Measurements from ENCODE around the gene SPEN. TPM values are rescaled to one million over a fixed set of nuclear protein-coding genes. Genes with fewer than 3 reads are reported as not detected.

The SPEN gene
- total and polyA plus RNA-seq, 2 experiments from 2014 or later = 14.9 to 43.6 TPM

- H3K9me3 Mint-ChIP-seq = no peaks in the 10 kb centered on the region
Measured at GRCh38 chr1:15908597-15908996, 61.1 kb downstream of the SPEN start.

DNA sequence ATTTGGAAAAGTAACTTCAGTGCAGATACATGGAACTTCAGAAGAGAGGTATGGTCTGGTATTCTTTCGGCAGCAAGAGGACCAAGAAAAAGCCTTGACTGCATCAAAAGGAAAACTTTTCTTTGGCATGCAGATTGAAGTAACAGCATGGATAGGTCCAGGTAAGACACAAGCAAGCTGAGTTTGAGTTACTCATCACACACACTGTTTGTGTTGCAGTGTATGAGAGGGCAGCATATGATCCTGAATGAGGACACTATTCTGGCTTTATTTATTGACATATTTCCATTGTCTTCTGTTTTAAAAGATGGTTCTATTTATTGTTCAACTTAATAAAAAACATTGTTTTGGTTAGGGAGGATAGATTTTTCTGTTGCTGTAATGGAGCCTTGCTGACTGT lies 63.6 kb downstream of the SPEN start:
- peaks cover 2% of the 10 kb centered on the region; the same call in 1 of the 2 replicates for H3K36me3 ChIP-seq (ENCODE audit: insufficient read depth)
- no peak overlapping the region for H2AFZ ChIP-seq
- H3K4me3 ChIP-seq = no peak overlapping the region
- H3K36me3 Mint-ChIP-seq (ENCODE audit: low read depth) = peaks cover 44% of the 10 kb centered on the region
- no peak overlapping the region for H3K27ac ChIP-seq (ENCODE audit: low read depth)
- H3K79me2 ChIP-seq (replicated peaks; ENCODE audit: insufficient read depth) = peaks cover 35% of the 10 kb centered on the region
- H3K27me3 ChIP-seq (ENCODE audit: insufficient read depth) = no peaks in the 10 kb centered on the region
- no peak overlapping the region for H3K4me2 ChIP-seq
- no peak for DNase-seq (ENCODE audit: low spot score)
- no peak overlapping the region for H3K27ac Mint-ChIP-seq
- H3K4me1 ChIP-seq (ENCODE audit: insufficient read depth) = no peaks in the 10 kb centered on the region
- H3K9me2 ChIP-seq (ENCODE audit: insufficient read depth) = no peaks in the 10 kb centered on the region
- peaks cover 3% of the 10 kb centered on the region for H3K27me3 Mint-ChIP-seq (ENCODE audit: insufficient read depth, low read depth, poor library complexity)
- no peaks in the 10 kb centered on the region; the same call in 1 of the 2 replicates for H4K20me1 ChIP-seq (replicated peaks; ENCODE audit: insufficient read depth)
- no peaks in the 10 kb centered on the region for H3F3A ChIP-seq (replicated peaks; ENCODE audit: low read depth)
- ATAC-seq = no peak
- H3K9me3 Mint-ChIP-seq = no peaks in the 10 kb centered on the region
- no peak overlapping the region for H3K4me3 Mint-ChIP-seq
- no peaks in the 10 kb centered on the region for H3K4me1 Mint-ChIP-seq
- no peak for TF ChIP-seq ETS1 (IDR thresholded peaks at IDR 0.05)
- TF ChIP-seq ZNF331 (CRISPR knock-in tag; IDR thresholded peaks at IDR 0.05; ENCODE audit: low read depth) = no peak
- TF ChIP-seq, protein P1, sequence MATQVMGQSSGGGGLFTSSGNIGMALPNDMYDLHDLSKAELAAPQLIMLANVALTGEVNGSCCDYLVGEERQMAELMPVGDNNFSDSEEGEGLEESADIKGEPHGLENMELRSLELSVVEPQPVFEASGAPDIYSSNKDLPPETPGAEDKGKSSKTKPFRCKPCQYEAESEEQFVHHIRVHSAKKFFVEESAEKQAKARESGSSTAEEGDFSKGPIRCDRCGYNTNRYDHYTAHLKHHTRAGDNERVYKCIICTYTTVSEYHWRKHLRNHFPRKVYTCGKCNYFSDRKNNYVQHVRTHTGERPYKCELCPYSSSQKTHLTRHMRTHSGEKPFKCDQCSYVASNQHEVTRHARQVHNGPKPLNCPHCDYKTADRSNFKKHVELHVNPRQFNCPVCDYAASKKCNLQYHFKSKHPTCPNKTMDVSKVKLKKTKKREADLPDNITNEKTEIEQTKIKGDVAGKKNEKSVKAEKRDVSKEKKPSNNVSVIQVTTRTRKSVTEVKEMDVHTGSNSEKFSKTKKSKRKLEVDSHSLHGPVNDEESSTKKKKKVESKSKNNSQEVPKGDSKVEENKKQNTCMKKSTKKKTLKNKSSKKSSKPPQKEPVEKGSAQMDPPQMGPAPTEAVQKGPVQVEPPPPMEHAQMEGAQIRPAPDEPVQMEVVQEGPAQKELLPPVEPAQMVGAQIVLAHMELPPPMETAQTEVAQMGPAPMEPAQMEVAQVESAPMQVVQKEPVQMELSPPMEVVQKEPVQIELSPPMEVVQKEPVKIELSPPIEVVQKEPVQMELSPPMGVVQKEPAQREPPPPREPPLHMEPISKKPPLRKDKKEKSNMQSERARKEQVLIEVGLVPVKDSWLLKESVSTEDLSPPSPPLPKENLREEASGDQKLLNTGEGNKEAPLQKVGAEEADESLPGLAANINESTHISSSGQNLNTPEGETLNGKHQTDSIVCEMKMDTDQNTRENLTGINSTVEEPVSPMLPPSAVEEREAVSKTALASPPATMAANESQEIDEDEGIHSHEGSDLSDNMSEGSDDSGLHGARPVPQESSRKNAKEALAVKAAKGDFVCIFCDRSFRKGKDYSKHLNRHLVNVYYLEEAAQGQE (IDR thresholded peaks at IDR 0.05; ENCODE audit: unreplicated experiment) = no peak
- TF ChIP-seq, protein P2, sequence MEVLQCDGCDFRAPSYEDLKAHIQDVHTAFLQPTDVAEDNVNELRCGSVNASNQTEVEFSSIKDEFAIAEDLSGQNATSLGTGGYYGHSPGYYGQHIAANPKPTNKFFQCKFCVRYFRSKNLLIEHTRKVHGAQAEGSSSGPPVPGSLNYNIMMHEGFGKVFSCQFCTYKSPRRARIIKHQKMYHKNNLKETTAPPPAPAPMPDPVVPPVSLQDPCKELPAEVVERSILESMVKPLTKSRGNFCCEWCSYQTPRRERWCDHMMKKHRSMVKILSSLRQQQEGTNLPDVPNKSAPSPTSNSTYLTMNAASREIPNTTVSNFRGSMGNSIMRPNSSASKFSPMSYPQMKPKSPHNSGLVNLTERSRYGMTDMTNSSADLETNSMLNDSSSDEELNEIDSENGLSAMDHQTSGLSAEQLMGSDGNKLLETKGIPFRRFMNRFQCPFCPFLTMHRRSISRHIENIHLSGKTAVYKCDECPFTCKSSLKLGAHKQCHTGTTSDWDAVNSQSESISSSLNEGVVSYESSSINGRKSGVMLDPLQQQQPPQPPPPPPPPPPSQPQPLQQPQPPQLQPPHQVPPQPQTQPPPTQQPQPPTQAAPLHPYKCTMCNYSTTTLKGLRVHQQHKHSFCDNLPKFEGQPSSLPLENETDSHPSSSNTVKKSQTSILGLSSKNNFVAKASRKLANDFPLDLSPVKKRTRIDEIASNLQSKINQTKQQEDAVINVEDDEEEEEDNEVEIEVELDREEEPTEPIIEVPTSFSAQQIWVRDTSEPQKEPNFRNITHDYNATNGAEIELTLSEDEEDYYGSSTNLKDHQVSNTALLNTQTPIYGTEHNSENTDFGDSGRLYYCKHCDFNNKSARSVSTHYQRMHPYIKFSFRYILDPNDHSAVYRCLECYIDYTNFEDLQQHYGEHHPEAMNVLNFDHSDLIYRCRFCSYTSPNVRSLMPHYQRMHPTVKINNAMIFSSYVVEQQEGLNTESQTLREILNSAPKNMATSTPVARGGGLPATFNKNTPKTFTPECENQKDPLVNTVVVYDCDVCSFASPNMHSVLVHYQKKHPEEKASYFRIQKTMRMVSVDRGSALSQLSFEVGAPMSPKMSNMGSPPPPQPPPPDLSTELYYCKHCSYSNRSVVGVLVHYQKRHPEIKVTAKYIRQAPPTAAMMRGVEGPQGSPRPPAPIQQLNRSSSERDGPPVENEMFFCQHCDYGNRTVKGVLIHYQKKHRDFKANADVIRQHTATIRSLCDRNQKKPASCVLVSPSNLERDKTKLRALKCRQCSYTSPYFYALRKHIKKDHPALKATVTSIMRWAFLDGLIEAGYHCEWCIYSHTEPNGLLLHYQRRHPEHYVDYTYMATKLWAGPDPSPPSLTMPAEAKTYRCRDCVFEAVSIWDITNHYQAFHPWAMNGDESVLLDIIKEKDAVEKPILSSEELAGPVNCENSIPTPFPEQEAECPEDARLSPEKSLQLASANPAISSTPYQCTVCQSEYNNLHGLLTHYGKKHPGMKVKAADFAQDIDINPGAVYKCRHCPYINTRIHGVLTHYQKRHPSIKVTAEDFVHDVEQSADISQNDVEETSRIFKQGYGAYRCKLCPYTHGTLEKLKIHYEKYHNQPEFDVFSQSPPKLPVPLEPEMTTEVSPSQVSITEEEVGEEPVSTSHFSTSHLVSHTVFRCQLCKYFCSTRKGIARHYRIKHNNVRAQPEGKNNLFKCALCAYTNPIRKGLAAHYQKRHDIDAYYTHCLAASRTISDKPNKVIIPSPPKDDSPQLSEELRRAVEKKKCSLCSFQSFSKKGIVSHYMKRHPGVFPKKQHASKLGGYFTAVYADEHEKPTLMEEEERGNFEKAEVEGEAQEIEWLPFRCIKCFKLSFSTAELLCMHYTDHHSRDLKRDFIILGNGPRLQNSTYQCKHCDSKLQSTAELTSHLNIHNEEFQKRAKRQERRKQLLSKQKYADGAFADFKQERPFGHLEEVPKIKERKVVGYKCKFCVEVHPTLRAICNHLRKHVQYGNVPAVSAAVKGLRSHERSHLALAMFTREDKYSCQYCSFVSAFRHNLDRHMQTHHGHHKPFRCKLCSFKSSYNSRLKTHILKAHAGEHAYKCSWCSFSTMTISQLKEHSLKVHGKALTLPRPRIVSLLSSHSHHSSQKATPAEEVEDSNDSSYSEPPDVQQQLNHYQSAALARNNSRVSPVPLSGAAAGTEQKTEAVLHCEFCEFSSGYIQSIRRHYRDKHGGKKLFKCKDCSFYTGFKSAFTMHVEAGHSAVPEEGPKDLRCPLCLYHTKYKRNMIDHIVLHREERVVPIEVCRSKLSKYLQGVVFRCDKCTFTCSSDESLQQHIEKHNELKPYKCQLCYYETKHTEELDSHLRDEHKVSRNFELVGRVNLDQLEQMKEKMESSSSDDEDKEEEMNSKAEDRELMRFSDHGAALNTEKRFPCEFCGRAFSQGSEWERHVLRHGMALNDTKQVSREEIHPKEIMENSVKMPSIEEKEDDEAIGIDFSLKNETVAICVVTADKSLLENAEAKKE (CRISPR knock-in tag; IDR thresholded peaks at IDR 0.05) = no peak

More at GRCh38 chr1:15908597-15908996, 61.1 kb downstream of the SPEN start:
- Histone ChIP-seq H3F3A (replicated peaks; ENCODE audit: low read depth) (no peaks in the 10 kb centered on the region), H3K4me3 (no peak overlapping the region), H3K4me1 (ENCODE audit: insufficient read depth) (no peaks in the 10 kb centered on the region), H3K9me2 (ENCODE audit: insufficient read depth) (no peaks in the 10 kb centered on the region), H3K27ac (ENCODE audit: low read depth) (no peak overlapping the region), H3K4me2 (no peak overlapping the region), H3K27me3 (ENCODE audit: insufficient read depth) (no peaks in the 10 kb centered on the region), H2AFZ (no peak overlapping the region), H3K36me3 (ENCODE audit: insufficient read depth) (no peaks in the 10 kb centered on the region; the same call in 1 of the 2 replicates), H3K79me2 (replicated peaks; ENCODE audit: insufficient read depth) (peaks cover 59% of the 10 kb centered on the region), H4K20me1 (replicated peaks; ENCODE audit: insufficient read depth) (no peaks in the 10 kb centered on the region)
- DNase-seq (ENCODE audit: low spot score) = no peak
- no peak for TF ChIP-seq EZH2 (IDR thresholded peaks at IDR 0.05; ENCODE audit: low read depth, unreplicated experiment)
- no peak for TF ChIP-seq CTCF (conservative IDR thresholded peaks at IDR 0.05; ENCODE audit: low read depth in 2 of 2)
- TF ChIP-seq NANOG (IDR thresholded peaks at IDR 0.05; ENCODE audit: borderline replicate concordance) = no peak
- TF ChIP-seq POLR2AphosphoS5 (IDR thresholded peaks at IDR 0.05; ENCODE audit: low read depth) = no peak
- H3K27ac Mint-ChIP-seq = no peak overlapping the region
- H3K36me3 Mint-ChIP-seq (ENCODE audit: low read depth) = peaks cover 29% of the 10 kb centered on the region
- no peaks in the 10 kb centered on the region for H3K4me1 Mint-ChIP-seq
- no peaks in the 10 kb centered on the region for H3K27me3 Mint-ChIP-seq (ENCODE audit: insufficient read depth, low read depth, poor library complexity)
- ATAC-seq = no peak
- no peak overlapping the region for H3K4me3 Mint-ChIP-seq

Data from GM23338 (cell line).